ENCODE data around the gene ETV5. TPM values are rescaled to one million over a fixed set of nuclear protein-coding genes. Genes with fewer than 3 reads are reported as not detected.
A peak's percentile ranks its signal among the peaks of the same experiment; 100 is the strongest.
"Not testable (repeated sequence)": the region's sequence is repeated elsewhere in the genome, so short reads cannot be mapped to it uniquely, and the experiment has no call there.

Gene ETV5
- total RNA-seq, 3 donors from 2014 or later: 9.1 to 19.0 (median 16.1) TPM

- Histone ChIP-seq H3K9me3 (no peaks in the 10 kb centered on the region), H3K27ac (peak overlapping the region in 1 of 2 donors; percentile 43), H3K36me3 (no peaks in the 10 kb centered on the region), H3K4me1 (no peaks in the 10 kb centered on the region), H3K4me3 (peak overlapping the region in 1 of 3 donors; percentile 34), H3K27me3 (no peaks in the 10 kb centered on the region)
- TF ChIP-seq POLR2AphosphoS5 (IDR thresholded peaks at IDR 0.05): no peak
- no peak for TF ChIP-seq POLR2A (IDR thresholded peaks at IDR 0.05)
- intact Hi-C loops (cut with DNase I; ENCODE audit: low total_unique reads): no loop called here
- DNase-seq (ENCODE audit: low spot score in 2 of 2): no peak
Observed at GRCh38 chr3:186024210-186024609, 84.7 kb downstream of the ETV5 start.

GRCh38 chr3:186022931-186023330 lies 86.0 kb downstream of the ETV5 start:
- Histone ChIP-seq H3K4me1 (no peaks in the 10 kb centered on the region), H3K36me3 (no peaks in the 10 kb centered on the region), H3K27ac (no peak overlapping the region), H3K27me3 (no peaks in the 10 kb centered on the region), H3K4me3 (no peak overlapping the region), H3K9me3 (no peaks in the 10 kb centered on the region)
- intact Hi-C loops (cut with DNase I; ENCODE audit: low total_unique reads): no loop called here
- TF ChIP-seq POLR2A (IDR thresholded peaks at IDR 0.05): no peak
- TF ChIP-seq, protein P1, sequence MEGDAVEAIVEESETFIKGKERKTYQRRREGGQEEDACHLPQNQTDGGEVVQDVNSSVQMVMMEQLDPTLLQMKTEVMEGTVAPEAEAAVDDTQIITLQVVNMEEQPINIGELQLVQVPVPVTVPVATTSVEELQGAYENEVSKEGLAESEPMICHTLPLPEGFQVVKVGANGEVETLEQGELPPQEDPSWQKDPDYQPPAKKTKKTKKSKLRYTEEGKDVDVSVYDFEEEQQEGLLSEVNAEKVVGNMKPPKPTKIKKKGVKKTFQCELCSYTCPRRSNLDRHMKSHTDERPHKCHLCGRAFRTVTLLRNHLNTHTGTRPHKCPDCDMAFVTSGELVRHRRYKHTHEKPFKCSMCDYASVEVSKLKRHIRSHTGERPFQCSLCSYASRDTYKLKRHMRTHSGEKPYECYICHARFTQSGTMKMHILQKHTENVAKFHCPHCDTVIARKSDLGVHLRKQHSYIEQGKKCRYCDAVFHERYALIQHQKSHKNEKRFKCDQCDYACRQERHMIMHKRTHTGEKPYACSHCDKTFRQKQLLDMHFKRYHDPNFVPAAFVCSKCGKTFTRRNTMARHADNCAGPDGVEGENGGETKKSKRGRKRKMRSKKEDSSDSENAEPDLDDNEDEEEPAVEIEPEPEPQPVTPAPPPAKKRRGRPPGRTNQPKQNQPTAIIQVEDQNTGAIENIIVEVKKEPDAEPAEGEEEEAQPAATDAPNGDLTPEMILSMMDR (IDR thresholded peaks at IDR 0.05): no peak
- TF ChIP-seq POLR2AphosphoS5 (IDR thresholded peaks at IDR 0.05): no peak
- DNase-seq (ENCODE audit: low spot score in 2 of 2): no peak

DNA sequence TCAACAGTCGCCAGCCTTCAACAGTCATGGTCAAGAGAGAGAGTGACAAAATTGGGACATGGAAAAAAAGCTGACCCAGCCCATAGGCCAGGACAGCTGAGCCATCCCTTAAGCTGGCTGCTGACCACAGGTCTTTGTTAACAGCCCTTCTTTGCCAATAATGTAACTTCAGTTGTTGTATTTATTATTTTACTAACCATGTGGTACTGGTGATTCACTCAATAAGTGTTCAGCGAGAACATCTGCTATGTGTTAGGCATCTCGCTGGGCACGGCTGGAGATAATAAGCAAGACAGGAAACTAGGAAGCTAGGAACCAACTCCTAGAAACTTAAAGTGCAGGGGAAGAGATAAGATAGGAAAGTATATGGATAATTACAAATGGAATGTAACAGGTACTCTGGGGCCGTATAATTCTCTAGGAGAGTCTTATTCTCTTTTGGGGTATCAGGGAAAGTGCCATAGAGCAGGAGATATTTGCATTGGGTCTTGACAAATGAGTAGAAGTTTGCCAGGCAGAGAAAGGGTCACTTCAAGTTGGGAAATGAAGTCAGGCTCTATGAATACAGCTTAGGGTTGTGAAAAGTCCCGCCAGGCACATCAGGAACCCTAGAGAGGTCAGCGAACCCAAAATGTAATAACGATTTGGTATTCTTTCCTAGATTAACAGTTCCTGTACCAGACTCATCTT lies 87.1 kb downstream of the ETV5 start:
- H3K4me3 ChIP-seq: no peak overlapping the region
- intact Hi-C loops (cut with DNase I; ENCODE audit: low total_unique reads): no loop called here
- H3K27ac ChIP-seq: no peak overlapping the region
- no peak for TF ChIP-seq POLR2A (IDR thresholded peaks at IDR 0.05)
- TF ChIP-seq, protein P1 (IDR thresholded peaks at IDR 0.05): no peak
- TF ChIP-seq POLR2AphosphoS5 (IDR thresholded peaks at IDR 0.05): peak in 1 of 3 donors; percentile 24
- no peaks in the 10 kb centered on the region for H3K36me3 ChIP-seq
- no peaks in the 10 kb centered on the region for H3K4me1 ChIP-seq
- DNase-seq (ENCODE audit: low spot score in 2 of 2): no peak
- H3K27me3 ChIP-seq: no peaks in the 10 kb centered on the region
- no peaks in the 10 kb centered on the region for H3K9me3 ChIP-seq

GRCh38 chr3:186021250-186021649 lies 87.6 kb downstream of the ETV5 start:
- H3K9me3 ChIP-seq; H3K4me1 ChIP-seq; intact Hi-C loops (cut with DNase I; ENCODE audit: low total_unique reads); H3K27ac ChIP-seq; H3K36me3 ChIP-seq; H3K27me3 ChIP-seq; DNase-seq (ENCODE audit: low spot score in 2 of 2); H3K4me3 ChIP-seq: not testable (repeated sequence)

- H3K27ac ChIP-seq; H3K9me3 ChIP-seq; H3K4me1 ChIP-seq; DNase-seq (ENCODE audit: low spot score in 2 of 2); intact Hi-C loops (cut with DNase I; ENCODE audit: low total_unique reads); H3K36me3 ChIP-seq; H3K27me3 ChIP-seq; H3K4me3 ChIP-seq: not testable (repeated sequence)
Observed at GRCh38 chr3:186019288-186019687, 89.6 kb downstream of the ETV5 start.

DNA sequence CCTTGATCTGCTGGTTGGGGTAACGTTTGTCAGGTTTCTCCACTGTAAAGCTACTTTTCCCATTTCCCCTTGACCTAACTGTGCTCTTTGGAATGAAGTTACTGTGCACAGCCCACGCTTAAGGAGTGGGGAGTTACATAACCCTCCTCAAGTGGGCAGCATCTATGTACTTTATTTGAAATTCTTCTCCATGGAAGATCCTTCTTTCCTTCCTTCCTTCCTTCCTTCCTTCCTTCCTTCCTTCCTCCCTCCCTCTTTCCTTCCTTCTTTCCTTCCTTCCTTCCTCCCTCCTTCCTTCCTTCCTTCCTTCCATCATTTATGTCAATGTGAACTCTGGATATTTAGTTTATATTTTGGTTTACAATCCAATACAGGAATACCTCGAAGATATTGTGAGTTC lies 94.0 kb downstream of the ETV5 start:
- no peaks in the 10 kb centered on the region for H3K4me1 ChIP-seq
- intact Hi-C loops (cut with DNase I; ENCODE audit: low total_unique reads): no loop called here
- H3K36me3 ChIP-seq: no peaks in the 10 kb centered on the region
- no peaks in the 10 kb centered on the region for H3K9me3 ChIP-seq
- DNase-seq (ENCODE audit: low spot score in 2 of 2): no peak
- no peaks in the 10 kb centered on the region for H3K27me3 ChIP-seq
- H3K4me3 ChIP-seq: no peak overlapping the region
- no peak overlapping the region for H3K27ac ChIP-seq
- TF ChIP-seq POLR2A (IDR thresholded peaks at IDR 0.05) (no peak), POLR2AphosphoS5 (IDR thresholded peaks at IDR 0.05) (no peak)
- TF ChIP-seq, protein P1 (IDR thresholded peaks at IDR 0.05): no peak
